ENCODE measurements around the gene TMPRSS13.

DNA sequence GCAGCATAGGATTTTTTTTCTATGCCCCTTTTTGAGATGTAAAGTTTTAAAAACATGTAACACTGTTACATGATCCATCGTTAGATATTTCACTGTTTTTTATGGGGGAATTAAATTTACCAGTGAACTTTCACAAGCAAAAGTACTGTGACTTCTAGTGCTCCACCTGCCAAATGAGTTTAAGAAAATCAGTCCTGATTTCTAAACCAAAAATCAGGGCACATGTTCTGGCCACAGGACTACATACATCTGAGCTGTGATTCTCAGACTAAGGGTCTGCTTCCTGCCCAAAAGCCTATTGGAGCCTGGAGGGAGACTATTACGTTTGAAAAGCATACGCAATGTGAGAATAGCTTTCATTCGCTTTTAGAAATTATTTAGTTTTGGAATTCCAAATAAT lies 22.5 kb downstream of the TMPRSS13 start:
- TF ChIP-seq CTCF (tag by site-specific recombination; IDR thresholded peaks at IDR 0.05): no peak
- TF ChIP-seq MZF1 (tag by site-specific recombination; IDR thresholded peaks at IDR 0.05; ENCODE audit: borderline replicate concordance): no peak

All from HEK293 (cell line).